GM18870 (cell line): ENCODE data around the gene MAPK1IP1L.
"Not testable (repeated sequence)": the region's sequence is repeated elsewhere in the genome, so short reads cannot be mapped to it uniquely, and the experiment has no call there.

ENCODE experiments used
- ATAC-seq: cut with Tn5 transposase; IDR thresholded peaks from one replicate; pipeline ENCODE4 v1.9.1; 2021; ENCODE audit warnings: moderate library complexity; ENCODE audit not compliant: unreplicated experiment

MAPK1IP1L gene

GRCh38 chr14:55053500-55053899, 2.1 kb downstream of the MAPK1IP1L start:
- ATAC-seq = no peak

GRCh38 chr14:55054098-55054497, 2.7 kb downstream of the MAPK1IP1L start:
- no peak for ATAC-seq

DNA sequence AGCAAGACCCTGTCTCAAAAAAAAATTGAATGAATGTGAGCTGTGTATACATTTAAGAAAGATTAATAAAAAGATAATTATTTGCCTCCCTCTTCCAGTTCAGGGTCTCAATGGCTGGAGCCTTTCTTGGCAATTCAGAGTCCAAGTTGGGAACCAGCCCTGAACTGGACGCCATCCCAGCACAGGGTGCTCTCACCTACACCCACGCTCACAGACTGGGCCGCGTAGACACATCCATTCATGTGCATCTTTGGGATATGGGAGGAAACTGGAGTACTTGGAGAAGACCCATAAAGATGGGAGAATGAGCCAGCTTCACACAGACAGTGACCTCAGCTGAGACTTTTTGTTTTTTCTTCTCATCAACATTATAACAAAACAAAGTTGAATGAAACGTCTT, 6.5 kb downstream of the MAPK1IP1L start:
- ATAC-seq = no peak

DNA sequence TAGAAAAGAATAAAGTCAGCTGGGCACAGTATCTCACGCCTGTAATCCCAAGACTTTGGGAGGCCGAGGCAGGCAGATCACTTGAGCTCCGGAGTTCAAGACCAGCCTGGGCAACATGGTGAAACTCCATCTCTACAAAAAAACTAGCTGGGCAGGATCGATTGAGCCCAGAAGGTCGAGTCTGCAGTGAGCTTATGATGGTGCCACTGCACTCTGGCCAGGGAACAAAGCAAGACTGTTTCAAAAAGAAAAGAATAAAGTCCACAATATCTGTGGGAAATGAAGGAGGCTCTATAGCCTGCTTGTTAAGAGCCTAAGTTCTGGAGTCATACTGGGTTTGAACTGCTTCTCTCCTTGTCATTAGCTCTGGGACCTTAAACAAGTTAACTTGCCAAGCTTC, 7.9 kb downstream of the MAPK1IP1L start:
- ATAC-seq = no peak

DNA sequence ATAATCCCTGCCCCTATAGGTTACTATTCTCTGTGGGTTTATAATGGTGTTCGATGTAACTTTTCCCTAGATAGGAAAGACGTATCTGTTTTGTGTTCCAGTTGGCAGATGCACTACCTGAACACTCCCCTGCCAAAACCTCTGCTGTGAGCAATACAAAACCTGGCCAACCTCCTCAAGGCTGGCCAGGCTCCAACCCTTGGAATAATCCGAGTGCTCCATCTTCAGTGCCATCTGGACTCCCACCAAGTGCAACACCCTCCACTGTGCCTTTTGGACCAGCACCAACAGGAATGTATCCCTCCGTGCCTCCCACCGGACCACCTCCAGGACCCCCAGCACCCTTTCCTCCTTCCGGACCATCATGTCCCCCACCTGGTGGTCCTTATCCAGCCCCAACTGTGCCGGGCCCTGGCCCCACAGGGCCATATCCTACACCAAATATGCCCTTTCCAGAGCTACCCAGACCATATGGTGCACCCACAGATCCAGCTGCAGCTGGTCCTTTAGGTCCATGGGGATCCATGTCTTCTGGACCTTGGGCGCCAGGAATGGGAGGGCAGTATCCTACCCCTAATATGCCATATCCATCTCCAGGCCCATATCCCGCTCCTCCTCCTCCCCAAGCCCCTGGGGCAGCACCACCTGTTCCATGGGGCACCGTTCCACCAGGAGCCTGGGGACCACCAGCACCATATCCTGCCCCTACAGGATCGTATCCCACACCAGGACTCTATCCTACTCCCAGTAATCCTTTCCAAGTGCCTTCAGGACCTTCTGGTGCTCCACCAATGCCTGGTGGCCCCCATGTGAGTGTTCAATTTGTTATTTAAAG, 11.3 kb downstream of the MAPK1IP1L start:
- no peak for ATAC-seq

DNA sequence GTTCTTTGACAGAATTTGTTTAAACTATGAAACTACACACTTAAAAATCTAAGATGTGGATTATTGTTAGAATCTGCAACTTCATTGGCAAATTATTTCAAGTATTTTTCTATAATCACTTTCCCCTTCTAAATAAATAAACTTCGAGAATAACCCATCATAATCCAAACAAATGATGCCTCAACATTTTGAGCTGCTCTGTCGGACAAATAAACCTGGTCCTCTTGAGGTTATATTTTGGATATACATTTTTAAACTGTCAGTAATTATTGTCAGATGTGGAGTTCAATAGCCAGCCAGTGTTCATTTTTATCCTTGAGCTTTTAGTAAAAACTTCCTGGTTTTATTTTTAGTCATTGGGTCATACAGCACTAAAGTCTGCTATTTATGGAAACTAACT, 13.4 kb downstream of the MAPK1IP1L start:
- ATAC-seq = not testable (repeated sequence)

GRCh38 chr14:55065411-55065810, 14.0 kb downstream of the MAPK1IP1L start:
- ATAC-seq = no peak

- no peak for ATAC-seq
Observed at GRCh38 chr14:55066223-55066622, 14.8 kb downstream of the MAPK1IP1L start.

DNA sequence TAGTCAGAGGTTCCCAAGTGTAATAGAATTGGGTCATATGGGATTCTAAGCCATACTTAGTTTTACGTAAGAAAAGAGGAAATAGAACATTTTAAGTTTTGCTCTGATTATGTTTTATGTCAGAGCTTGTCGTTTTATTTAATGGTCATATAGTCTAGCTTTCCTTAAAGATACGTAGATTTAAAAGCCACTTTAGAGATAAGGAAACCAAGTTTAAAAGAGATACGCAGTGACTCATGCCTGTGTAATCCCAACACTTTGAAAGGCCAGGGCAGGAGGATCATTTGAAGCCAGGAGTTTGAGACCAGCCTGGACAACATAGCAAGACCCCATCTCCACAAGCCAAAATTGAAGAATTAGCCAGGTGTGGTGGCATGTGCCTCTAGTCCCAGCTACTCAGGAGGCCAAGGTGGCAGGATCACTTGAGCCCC, 19.5 kb downstream of the MAPK1IP1L start:
- no peak for ATAC-seq

GRCh38 chr14:55071870-55072640, 20.6 kb downstream of the MAPK1IP1L start:
- ATAC-seq = peak; percentile 46

GRCh38 chr14:55073856-55074255, 22.4 kb downstream of the MAPK1IP1L start:
- ATAC-seq = no peak

- ATAC-seq = peak; percentile 40
Observed at GRCh38 chr14:55074662-55075061, 23.2 kb downstream of the MAPK1IP1L start.

DNA sequence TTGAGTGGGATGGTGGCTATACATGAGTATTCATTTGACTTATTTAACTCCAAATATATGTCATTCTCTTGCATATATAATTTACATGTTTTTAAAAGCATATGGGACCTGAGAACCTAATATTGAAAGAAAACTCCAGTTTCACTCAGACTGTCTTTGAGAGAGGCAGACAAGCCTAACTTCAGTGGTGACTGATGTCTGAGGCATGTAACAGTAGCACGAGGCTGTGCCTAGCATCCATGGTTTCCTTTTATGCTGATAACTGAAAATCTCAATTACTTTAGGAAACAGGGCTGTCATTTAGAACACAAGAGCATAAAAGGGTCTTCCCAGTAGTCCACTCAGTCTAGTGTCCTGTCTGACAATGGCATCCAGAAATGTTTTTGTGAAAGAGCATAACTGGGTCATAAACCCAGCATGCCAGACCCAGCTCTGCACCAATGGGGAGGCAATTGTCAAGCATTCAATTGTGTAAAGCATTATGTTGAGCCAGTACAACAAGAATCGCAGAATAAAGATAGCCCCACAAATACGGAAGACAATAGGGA, 24.3 kb downstream of the MAPK1IP1L start:
- ATAC-seq = no peak

GRCh38 chr14:55077170-55078151, 26.0 kb downstream of the MAPK1IP1L start:
- ATAC-seq = no peak

GRCh38 chr14:55079961-55080360, 28.5 kb downstream of the MAPK1IP1L start:
- ATAC-seq = not testable (repeated sequence)

DNA sequence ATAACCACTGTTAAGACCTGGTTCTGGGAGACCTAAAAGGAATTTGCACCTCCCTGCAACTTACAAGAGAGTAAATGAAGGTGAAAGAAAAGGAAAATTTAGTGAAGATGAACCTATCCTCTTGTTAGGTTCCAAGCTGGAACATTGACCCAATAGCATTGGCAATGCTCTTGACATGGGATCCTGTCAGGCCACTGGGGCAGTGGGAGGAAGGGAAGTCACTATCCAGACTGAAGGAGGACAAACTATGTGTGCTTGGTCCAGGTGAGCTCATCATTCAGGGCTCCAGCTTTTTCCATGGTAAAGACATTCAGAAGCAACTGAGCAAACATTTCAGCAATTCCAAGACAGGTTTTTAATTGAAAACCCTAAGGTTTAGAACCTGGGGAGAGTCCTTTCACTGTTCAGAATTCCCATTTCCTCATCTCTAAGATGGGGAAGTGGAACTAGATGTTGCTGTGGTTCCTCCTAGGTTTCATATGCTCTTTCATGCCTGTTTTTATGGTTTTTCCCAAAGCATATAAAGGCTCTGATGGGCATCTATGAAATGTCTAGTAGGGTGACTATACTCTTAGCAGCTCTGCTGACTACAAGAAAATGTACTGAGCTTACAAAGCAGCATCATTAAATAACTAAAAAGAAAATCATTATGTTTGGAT, 33.1 kb downstream of the MAPK1IP1L start:
- no peak for ATAC-seq

GRCh38 chr14:55085060-55085660, 33.7 kb downstream of the MAPK1IP1L start:
- ATAC-seq = no peak

DNA sequence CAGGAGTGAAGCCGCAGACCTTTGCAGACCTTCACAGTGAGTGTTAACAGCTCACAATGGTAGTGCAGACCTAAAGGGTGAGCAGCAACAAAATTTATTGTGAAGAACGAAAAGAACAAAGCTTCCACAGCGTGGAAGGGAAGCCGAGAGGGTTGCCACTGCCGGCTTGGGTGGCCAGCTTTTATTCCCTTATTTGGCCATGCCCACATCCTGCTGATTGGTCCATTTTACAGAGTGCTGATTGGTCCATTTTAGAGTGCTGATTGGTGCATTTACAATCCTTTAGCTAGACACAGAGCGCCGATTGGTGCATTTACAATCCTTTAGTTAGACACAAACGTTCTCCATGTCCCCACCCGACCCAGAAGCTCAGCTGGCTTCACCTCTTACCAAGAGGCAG, 35.5 kb downstream of the MAPK1IP1L start:
- no peak for ATAC-seq

DNA sequence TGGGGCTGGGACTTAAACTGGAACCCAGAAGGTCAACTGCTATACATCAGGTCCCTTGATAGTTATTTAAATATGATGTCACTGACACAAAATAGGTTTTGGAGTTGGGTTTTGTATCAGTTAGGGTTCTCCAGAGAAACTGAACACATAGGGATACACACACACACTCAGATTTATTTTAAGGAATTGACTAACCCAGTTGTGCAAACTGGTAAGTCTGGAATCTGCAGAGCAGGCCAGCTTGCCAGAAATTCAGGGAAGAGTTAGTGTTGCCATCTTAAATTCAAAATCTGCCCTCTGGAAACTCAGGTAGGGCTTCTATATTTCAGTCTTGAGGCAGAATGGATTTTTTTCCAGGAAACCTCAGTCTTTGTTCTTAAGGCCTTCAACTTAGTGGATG, 36.9 kb downstream of the MAPK1IP1L start:
- no peak for ATAC-seq

DNA sequence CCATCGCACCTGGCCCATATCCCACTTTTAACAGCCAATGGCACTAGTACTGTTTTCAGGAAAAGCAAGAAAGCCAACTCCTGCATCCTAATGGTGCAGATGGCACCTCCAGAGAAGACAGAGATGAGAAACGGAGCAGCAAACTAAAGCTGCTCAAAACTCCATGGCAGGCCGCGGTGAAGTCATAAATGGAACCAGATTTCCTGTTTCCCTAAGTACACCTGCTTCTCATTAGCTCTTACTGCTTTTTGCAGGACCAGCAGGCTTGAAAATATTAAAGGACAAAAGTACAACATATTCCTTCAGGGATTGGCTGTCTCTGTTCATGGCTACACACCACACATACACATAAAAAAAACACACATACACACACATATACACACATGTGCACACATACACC, 40.9 kb downstream of the MAPK1IP1L start:
- no peak for ATAC-seq
